GM19239 (cell line): ENCODE data around the gene TRIL.

ENCODE experiments used
- DNase-seq: peaks from one replicate; pipeline ENCODE4 v3.0.0; 2011; ENCODE audit warnings: low spot score; ENCODE audit not compliant: insufficient read length
- FAIRE-seq: peaks from 2 replicates; lab custom pipeline; 2011; peaks lifted over from hg19 to GRCh38; lab: Jason Lieb, UNC

Gene TRIL

GRCh38 chr7:28958235-28958979 lies at the start of gene TRIL:
TSS of gene TRIL (minus strand) at chr7:28958330. CDS start at chr7:28958046, 284 bp downstream.
- FAIRE-seq, result no peak
- DNase-seq, result no peak

GRCh38 chr7:29007127-29007526 lies 49.0 kb upstream of the TRIL start:
- no peak for DNase-seq
- no peak for FAIRE-seq

- DNase-seq (no peak), FAIRE-seq (no peak)
These were observed 47.7 kb upstream of the TRIL start for GRCh38 chr7:29005829-29006228.

GRCh38 chr7:29005406-29005805 lies 47.3 kb upstream of the TRIL start:
- no peak for DNase-seq
- no peak for FAIRE-seq

GRCh38 chr7:29003703-29004102 lies 45.6 kb upstream of the TRIL start:
- FAIRE-seq (no peak), DNase-seq (no peak)

GRCh38 chr7:29000717-29001076 lies 42.6 kb upstream of the TRIL start:
- DNase-seq (no peak), FAIRE-seq (no peak)

- FAIRE-seq, result no peak
- no peak for DNase-seq
These were observed 42.0 kb upstream of the TRIL start for GRCh38 chr7:28999895-29000716.

- DNase-seq, result no peak
- FAIRE-seq, result no peak
These were observed 41.3 kb upstream of the TRIL start for GRCh38 chr7:28999427-28999826.

GRCh38 chr7:28998105-28998504 lies 40.0 kb upstream of the TRIL start:
- DNase-seq (no peak), FAIRE-seq (no peak)

GRCh38 chr7:28996836-28997235 lies 38.7 kb upstream of the TRIL start:
- DNase-seq, result no peak
- no peak for FAIRE-seq

- FAIRE-seq, result no peak
These were observed 35.2 kb upstream of the TRIL start for GRCh38 chr7:28993371-28993770.

GRCh38 chr7:28992798-28993197 lies 34.7 kb upstream of the TRIL start:
- DNase-seq (no peak), FAIRE-seq (no peak)

More at GRCh38 chr7:28993371-28993770, 35.2 kb upstream of the TRIL start:
- no peak for DNase-seq

GRCh38 chr7:28990200-28990960 lies 32.2 kb upstream of the TRIL start:
- FAIRE-seq, result no peak
- no peak for DNase-seq

- DNase-seq (no peak), FAIRE-seq (no peak)
These were observed 31.3 kb upstream of the TRIL start for GRCh38 chr7:28989211-28989980.

- no peak for DNase-seq
- no peak for FAIRE-seq
These were observed 30.7 kb upstream of the TRIL start for GRCh38 chr7:28988810-28989209.

GRCh38 chr7:28988091-28988490 lies 30.0 kb upstream of the TRIL start:
- FAIRE-seq (no peak), DNase-seq (no peak)

GRCh38 chr7:28986765-28987110 lies 28.6 kb upstream of the TRIL start:
- FAIRE-seq, result no peak
- no peak for DNase-seq

GRCh38 chr7:28986028-28986764 lies 28.1 kb upstream of the TRIL start:
- DNase-seq, result no peak
- FAIRE-seq, result no peak

GRCh38 chr7:28984631-28985030 lies 26.5 kb upstream of the TRIL start:
- FAIRE-seq (no peak), DNase-seq (no peak)

GRCh38 chr7:28984217-28984616 lies 26.1 kb upstream of the TRIL start:
- DNase-seq, result no peak
- FAIRE-seq, result no peak
